Esophagus squamous epithelium (tissue), 4 donors: Measurements from ENCODE around the gene SYP.

ENCODE experiments used
- CTCF ChIP-seq, 6 experiments: fragments of 450-650 bp in 4 of 6; fragments of 200-600 bp in 2 of 6; sonication (generic) in 2 of 6; IDR thresholded peaks; one replicate each; pipeline ENCODE4 v1.5.1; 2016 to 2019; ENCODE audit warnings: antibody characterized with exemption in 6 of 6, mild to moderate bottlenecking in 4 of 6, moderate library complexity in 4 of 6
- POLR2A ChIP-seq, 4 donors: fragments of 450-650 bp; IDR thresholded peaks; one replicate each; pipeline ENCODE4 v1.6.1; 2017; ENCODE audit warnings: antibody characterized with exemption in 4 of 4, mild to moderate bottlenecking in 4 of 4, moderate library complexity in 3 of 4

- TF ChIP-seq CTCF (IDR thresholded peaks at IDR 0.05) (no peak), POLR2A (IDR thresholded peaks at IDR 0.05) (no peak)
Observed at GRCh38 chrX:49197543-49198087, 2.4 kb downstream of the SYP start.
